Left cardiac atrium (tissue), 4 donors: ENCODE measurements around the gene TAS1R3. TPM values are rescaled to one million over a fixed set of nuclear protein-coding genes. Genes with fewer than 3 reads are reported as not detected.

Source experiments
- ATAC-seq, 2 donors: fragments of 200-7000 bp; cut with Tn5 transposase; one replicate each; pipeline ENCODE4 v1.9.1; 2020; ENCODE audit warnings: mild to moderate bottlenecking in 2 of 2, moderate library complexity in 2 of 2
- DNase-seq: peaks from one replicate; pipeline ENCODE4 v3.0.0-alpha.2; 2020
- intact Hi-C, 2 donors: fragments of 100-400 bp; cut with DNase I; formaldehyde crosslinking; loops; one replicate each; pipeline versions ENCODE4 v1.14.1 to v1.15.1; 2022 to 2023
- total RNA-seq, 2 donors: library from RNA; stranded (reverse); fragmentation: NEBNext Ultra II Directional; extraction: Animal tissue kit (Norgen Biotek cat#: 25700); gene quantifications; one replicate each; pipeline ENCODE4 v1.2.1, GENCODE V29; 2021
- donor health status: DM: no; HTN: yes; CAD: no.
- donor health status: DM: no; HTN: yes; CAD: no; lungs with severe emphysema.
- donor health status: DM: yes; HTN: yes; CAD: no.
- donor health status: Dilated cardiomyopathy.

TAS1R3 gene
- total RNA-seq, 2 donors from 2014 or later = 0.44 to 0.65 TPM

DNA sequence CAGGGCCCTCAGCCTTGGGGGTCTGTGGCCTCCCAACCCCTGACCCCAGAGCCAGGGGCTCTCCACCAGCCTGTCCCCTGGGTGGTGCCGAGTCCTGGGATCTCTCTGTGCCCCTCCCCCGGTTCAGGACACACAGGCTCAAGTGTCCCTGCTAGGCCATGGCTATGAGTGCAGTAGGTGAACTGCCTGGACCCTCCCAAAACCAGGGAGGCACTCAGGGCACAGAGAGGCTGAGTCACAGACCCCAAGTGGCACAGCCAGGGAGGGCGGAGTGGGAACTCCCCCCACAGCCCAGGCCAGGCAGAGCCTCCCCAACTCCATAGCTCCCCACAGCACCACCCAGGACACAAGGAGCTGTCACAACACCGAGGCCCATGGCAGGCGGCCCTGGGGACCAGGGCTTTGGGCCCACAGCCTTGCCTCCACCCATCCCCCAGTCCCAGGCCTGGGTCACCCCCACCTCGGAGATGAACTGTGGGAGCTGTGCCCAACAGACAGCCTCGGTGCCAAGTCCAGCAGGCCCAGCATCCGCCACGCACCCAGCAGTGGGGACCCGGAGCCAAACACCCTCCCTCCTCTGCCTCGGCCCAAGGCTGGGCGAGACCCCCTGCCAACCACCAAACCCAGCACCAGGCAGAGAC lies 14.9 kb downstream of the TAS1R3 start:
- ATAC-seq = no peak
- intact Hi-C loops = no loop called here
- no peak for DNase-seq

GRCh38 chr1:1346501-1346890 lies 15.4 kb downstream of the TAS1R3 start:
- intact Hi-C loops = no loop called here
- ATAC-seq (no peak), DNase-seq (no peak)

- no peak for DNase-seq
- intact Hi-C loops = no loop called here
Measured at GRCh38 chr1:1347026-1347595, 16.0 kb downstream of the TAS1R3 start.

DNA sequence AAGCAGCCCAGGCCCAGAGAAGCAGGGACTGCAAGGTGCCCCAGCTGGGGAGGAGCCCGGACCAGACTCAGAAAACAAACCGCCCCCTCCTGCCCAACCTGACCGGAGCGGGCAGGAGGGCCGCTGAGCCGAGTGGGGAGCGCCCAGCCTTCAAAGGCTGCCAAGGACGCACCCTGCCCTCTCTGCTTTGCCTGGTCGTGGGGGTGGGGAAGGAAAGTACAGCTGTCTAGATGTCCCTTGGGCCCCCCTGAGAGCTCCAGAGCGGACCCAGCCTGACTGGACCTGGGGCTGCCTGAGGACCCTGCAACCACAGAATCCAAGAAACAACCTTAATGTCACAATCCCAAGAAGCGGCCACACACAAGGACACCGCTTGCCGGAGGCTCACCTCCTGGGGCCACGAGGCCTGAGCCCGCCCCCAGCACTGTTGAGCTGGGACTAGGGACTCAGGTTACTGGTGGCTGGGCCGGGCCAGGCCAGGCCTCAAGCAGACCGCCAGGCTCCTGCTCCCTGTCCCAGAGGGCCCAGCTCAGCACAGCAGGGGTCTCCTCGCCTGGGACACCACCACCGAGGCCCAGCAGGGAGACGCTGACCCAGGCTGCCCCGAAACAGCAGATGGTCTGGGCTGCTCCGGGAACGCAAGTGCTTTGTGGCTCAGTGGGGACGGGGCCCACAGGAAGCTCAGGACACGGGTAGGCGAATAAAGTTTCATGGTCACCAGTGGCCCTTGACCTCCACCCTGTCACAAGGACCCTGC lies 16.8 kb downstream of the TAS1R3 start:
- intact Hi-C loops = no loop called here
- no peak for DNase-seq
- peak; percentile 14 to 17 for ATAC-seq

More at GRCh38 chr1:1347026-1347595, 16.0 kb downstream of the TAS1R3 start:
- ATAC-seq = no peak

GRCh38 chr1:1348420-1349255 lies 17.6 kb downstream of the TAS1R3 start:
- ATAC-seq (peak in 1 of 2 donors; percentile 2), DNase-seq (no peak)
- intact Hi-C loops = no loop called here

- ATAC-seq (peak; percentile 20 to 69), DNase-seq (peak; percentile 72)
- intact Hi-C loops = no loop called here
Measured at GRCh38 chr1:1349256-1350012, 18.4 kb downstream of the TAS1R3 start, which contains the start of gene DVL1. TSS of gene DVL1 (minus strand) at chr1:1349418. CDS start at chr1:1349065, 353 bp downstream.

DNA sequence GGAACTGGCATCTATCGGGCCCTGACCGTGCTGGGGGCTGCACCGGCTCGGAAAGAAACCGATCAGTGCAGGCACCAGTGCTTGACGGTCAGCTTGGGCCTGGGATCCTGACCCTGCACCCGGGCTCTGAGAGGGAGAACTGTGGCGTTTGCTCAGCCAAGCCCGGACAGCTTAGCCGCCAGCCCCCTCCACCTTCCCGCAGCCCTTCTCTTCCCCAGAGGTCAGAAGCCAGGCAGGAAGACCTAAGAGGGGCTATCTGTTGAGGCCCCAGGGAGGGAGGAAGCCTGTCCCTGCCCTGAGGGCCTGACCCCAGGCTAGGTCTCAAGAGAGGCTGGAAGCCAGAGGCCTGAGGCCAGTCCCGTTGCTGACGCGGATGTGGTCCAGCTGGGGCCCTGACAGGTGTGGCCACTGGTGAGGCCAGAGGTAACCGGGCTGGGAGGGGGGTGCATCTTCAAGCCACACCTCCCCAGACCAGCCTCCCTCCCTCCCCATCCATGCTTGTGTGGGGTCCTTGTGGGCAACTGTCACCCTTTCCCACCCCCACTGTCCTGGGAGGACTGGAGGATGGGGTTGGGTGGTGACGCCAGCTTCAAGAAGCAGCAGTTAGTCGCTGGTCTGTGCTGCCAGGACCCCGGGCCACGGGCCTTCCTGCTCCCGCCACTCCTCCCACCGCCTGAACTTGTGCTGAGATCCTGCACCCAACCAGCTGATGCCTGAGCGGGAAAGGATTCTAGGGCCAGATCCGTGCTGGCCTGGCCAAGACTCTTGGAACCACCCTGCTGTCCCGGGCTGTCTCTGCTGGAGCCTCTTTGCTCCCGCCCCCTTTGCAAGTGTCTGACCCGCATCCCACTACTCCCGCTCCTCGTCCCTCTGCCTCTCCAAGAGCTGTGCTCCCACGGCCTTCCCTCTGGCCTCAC lies 20.7 kb downstream of the TAS1R3 start:
- ATAC-seq (peak; percentile 19 to 23), DNase-seq (peak; percentile 58)
- intact Hi-C loops = no loop called here

DNA sequence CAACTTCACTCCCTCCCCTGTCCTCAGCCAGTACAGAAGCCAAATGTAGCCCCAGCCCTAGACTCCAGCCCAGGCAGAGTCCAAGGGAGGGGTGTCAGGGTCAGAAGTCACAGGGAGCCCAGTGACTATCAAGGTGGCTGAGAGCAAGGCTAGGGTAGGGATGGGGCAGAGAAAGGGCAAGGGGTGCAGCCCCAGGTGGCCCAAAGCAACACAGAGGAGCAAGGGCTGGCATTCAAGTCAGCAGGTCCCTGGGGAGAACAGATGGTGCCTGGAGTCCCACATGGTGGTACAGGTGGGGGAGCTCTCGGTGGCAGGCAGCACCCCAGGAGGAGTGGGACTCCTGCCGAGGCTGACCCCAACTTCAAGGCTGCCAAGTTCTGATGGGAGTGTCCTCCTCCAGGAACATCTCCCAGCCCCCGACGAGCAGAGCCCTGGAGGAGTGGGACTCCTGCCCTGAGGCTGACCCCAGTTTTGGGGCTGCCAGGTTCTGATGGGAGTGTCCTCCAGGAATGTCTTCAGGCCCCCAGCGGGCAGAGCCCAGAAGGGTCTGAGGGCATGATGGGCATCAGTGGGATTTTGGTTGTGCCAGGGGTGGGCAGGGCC lies 21.8 kb downstream of the TAS1R3 start:
- intact Hi-C loops = no loop called here
- DNase-seq (no peak), ATAC-seq (no peak)

DNA sequence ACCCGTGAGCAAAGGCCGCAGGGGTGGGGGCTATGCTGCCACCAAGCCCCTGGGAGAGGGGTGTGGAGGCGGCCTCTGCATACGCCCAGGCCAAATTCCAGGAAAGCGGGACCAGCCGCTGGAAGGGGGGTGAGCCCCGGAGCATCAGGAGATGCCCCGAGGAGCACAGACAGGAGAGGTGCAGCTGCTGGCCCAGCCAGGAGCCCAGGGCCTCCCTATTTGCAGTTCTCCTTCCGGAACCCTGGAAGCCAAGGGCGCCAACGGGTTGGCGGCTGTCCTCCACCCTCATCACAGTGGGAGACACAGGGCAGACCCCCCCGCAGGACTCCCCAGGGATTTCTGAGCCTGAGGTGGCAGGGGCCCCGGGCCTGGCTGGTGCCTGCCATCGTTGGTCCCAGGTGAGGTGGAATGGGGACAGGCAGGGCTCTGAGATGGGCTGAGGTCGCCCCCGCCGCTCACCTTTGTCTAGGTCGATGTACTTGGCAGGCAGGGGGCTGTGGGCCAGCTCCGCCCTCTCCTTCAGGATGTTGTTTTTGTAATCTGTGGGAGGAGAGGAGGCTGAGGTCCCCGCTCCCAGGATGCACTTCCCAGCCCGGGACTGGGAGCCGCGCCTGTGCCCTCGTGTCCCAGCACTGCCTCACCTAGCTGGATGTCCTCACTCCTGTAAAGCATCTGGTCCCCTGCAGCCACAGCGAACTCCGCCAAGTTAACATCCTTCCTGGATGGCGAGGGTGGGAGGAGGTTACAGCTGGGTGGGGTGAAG lies 22.5 kb downstream of the TAS1R3 start:
- ATAC-seq = no peak
- no peak for DNase-seq
- intact Hi-C loops = no loop called here

DNA sequence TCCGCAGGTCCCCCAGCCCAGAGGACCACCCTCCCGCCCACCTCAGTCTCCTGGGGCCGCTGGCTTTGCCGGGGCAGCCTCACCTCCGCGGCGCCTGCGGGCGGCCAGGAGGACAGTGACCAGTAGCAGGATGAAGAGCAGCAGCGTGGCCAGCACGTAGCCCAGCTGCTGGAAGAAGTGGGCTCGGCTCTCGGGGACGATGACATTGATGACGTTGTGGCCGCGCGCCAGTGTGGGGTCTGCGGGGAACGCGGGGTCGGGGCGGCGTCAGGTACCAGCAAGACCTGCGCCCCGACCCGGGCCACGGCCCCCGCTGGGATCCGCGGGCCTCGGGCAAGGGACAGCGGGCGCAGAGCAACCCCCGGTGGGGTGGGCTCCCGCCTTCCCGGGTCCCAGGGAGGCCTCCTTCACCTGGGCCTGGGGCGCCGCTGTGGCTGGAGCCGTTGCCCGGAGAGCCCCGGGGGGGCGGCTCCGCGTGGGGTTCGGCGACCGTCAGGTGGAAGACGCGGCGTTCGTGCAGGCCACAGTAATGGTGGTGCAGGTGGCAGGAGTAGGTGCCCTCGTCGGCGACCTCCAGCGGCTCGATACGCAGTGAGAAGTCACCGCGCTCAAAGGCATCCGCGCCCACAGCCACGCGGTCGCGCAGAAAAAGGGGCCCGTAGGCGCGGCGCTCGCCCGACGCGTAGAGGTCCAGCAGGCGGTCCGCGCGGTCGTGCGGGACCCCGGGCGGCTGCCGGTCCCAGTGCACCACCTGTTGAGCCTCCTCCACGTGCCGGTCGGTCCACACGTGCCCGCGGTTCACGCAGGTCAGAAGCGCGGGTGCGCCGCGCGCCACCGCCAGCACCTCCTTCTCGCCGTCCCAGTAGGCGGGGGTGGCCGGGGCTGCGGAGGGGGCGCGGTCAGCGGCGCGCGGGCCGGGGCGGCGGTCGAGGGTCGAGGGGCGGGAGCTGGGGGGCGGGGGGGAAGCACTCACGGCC lies 23.5 kb downstream of the TAS1R3 start:
- ATAC-seq = no peak
- DNase-seq = no peak
- intact Hi-C loops = no loop called here

DNA sequence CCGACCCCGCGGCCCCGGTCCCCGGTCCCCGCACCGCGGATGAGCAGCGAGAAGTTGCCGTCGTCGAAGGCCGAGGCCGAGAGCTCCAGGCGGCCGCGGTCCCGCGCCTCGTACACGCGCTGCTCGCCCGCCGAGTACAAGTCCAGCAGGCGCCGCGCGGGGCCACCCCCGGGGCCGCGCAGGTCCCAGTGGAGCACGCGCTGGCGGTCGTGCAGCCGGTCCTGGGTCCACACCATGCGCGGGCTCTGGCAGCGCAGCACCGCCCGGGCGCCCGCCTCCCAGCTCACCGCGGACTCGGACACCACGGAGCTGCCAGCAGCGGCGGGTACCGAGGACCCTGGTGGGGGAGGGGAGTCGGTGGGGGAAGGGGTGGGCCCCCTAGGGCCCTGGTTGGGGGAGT lies 24.3 kb downstream of the TAS1R3 start:
- no peak for ATAC-seq
- no peak for DNase-seq
- intact Hi-C loops = no loop called here

DNA sequence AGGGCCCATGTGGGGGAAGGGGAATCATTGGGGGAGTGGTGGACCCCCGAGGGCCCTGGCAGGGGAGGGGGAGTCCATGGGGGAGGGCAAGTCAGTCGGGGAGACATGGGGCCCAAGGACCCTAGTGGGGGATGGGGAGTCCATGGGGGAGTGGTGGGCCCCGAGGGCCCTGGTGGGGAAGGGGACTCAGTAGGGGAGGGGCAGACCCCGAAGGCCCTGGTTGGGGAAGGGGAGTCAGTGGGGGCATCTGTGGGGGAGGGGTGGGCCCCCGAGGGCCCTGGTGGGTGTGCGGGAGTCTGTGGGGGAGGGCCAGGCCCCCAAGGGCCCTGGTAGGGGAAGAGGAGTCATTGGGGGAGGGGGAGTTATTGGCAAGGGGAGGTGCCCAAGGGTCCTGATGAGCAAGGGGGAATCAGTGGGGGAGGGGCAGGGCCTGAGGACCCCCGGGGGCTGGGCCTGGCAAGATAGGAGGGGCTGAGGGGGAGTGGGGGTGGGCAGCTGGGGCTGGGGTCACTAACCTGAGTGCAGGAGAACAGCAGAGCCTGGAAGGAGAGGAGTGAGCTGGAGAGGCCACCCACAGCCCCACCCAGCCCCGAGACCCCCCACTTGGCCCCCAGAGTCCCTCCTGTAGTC lies 25.2 kb downstream of the TAS1R3 start:
- DNase-seq = no peak
- ATAC-seq = no peak
- intact Hi-C loops = no loop called here

DNA sequence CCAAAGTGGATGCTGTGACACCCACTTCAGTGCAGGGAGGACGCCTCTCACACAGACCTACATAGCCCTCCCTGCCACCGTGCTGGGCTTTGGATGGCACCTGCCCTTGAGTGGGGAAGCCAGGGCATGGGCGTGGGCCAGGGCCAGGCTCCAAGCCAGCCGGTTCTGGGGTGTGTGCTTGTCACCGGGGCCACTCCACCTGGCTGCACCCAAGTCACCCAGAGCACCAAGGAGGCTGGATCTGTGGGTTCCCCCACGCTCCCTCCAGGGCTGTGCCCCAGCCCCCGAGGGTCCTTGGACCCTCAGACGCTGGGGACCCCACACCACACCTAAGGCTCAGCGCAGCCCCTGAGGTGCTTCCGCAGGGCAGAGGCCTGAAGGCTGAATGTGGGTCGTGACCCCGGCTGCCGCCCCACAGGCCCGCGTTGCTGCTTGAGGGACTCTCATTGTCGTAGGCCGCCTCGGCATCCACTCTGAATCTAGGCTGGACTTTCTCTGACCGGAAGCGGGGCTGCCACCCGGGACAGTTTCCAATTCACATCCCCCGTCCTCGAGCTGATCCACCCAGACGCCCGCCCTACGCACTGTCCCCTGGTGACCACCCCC lies 25.8 kb downstream of the TAS1R3 start:
- ATAC-seq (no peak), DNase-seq (no peak)
- intact Hi-C loops = no loop called here

DNA sequence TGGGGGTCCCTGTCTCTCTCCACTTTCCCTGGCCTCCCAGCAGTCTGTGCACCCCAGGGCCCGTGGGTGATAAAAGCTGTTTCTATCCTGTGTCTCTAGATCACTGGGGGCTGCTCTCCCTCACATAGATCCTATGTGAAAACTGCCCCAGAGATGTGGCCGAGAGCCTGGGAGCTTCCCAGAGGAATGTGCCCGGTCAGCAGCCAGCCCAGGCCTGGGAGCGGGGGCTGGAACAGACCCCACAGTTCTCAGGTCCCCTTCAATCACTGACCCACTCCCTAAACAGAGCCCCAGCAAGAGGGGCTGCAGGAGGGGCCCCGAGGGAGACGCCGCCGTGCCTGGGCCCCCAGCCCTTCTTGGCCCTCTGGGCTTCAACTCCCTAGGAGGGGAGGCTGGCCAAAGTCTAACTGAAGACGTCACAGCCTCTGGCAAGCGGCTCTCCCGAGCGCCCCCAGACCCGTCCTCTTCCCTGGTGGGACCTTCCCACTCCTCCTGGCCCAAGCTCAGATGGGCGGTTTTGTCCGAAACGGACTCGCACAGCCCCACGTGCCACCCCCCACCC lies 26.9 kb downstream of the TAS1R3 start:
- intact Hi-C loops = no loop called here
- peak in 1 of 2 donors; percentile 10 for ATAC-seq
- DNase-seq = no peak
